ENCODE data around the gene ARHGAP29.

DNA sequence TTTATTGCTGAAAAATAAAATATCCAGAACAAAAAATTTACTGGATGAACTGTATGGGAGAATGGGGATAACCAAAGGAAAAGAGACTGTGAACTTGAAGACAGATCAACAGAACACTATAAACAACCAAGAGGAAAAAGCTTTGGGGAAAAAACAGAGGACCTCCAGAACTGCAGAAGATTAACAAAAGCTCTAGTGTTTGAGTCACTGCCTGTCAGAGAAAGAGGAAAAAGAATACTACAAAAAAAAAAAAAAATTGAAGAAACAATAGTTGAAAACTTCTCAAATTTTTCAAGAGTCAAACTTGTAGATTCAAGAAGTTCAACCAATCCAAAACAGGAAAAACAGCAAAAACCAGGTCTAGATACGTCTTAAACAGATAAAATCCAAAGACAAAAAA lies 44.3 kb downstream of the ARHGAP29 start:
- TF ChIP-seq, protein P1, sequence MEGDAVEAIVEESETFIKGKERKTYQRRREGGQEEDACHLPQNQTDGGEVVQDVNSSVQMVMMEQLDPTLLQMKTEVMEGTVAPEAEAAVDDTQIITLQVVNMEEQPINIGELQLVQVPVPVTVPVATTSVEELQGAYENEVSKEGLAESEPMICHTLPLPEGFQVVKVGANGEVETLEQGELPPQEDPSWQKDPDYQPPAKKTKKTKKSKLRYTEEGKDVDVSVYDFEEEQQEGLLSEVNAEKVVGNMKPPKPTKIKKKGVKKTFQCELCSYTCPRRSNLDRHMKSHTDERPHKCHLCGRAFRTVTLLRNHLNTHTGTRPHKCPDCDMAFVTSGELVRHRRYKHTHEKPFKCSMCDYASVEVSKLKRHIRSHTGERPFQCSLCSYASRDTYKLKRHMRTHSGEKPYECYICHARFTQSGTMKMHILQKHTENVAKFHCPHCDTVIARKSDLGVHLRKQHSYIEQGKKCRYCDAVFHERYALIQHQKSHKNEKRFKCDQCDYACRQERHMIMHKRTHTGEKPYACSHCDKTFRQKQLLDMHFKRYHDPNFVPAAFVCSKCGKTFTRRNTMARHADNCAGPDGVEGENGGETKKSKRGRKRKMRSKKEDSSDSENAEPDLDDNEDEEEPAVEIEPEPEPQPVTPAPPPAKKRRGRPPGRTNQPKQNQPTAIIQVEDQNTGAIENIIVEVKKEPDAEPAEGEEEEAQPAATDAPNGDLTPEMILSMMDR (conservative IDR thresholded peaks at IDR 0.05): no peak
- TF ChIP-seq EZH2 (IDR thresholded peaks at IDR 0.05; ENCODE audit: low read depth): no peak
